ENCODE measurements around the gene COL5A1.

Gene COL5A1

DNA sequence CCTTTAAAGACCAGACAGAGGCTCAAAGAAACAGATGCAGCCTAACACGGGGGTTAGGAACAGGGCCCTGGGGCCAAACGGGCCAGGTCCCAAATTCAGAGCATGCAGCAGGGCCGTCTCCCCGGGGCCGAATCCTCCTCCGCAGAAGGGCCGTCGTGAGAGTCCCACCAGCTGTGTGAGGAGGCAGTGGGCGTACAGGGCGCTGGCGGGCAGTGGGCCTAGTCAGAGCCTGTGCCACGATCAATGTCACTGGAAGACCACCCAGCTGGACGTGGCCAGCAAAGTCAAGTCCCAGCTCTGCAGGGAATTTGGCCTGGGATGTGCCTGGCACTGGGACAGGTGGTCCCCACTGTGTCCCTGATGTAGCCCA lies 223.2 kb downstream of the COL5A1 start:
- no peak for DNase-seq

GRCh38 chr9:134867917-134868750 lies 226.5 kb downstream of the COL5A1 start:
- DNase-seq, result no peak

- no peak for DNase-seq
Measured at GRCh38 chr9:134868751-134869553, 227.3 kb downstream of the COL5A1 start.

DNA sequence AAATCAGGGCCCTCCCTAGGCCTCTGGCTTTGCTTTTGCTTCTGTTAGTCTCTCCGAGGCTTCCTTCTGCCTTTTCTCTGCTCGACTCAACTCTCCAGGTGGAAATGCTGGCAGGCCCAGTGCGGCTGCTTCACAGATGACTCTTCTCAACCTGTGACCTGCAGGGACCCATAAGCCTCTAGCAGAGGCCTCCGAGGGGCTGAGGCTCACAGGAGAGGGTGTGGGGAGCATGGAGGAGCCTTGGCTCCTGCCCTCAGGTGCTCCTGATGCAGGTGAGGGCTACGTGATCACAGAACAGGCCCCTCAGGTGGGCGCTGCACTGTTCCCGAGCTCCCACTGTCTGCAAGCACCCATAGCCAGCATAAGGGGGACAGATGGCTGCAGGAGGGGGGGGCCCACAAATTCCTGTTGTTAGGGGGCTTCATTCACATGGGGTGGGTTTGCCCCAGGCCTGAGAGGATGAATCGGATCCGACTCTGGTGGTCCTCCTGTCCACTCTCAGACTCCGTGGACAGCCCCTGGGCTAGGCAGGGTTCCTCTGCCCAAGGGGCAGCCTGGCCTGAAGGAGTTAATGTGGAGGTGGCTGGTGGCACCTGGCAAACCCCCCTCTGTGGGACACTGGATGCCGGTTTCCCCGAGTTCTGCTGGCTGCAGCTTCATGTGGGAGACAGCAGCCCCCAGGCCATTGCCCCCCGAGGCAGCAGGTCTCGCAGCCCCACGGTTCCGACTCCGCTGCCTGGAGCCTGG lies 228.1 kb downstream of the COL5A1 start:
- no peak for DNase-seq

- no peak for DNase-seq
Measured at GRCh38 chr9:134870301-134870694, 228.7 kb downstream of the COL5A1 start.

- no peak for DNase-seq
Measured at GRCh38 chr9:134870746-134871662, 229.4 kb downstream of the COL5A1 start.

- no peak for DNase-seq
Measured at GRCh38 chr9:134871697-134872340, 230.2 kb downstream of the COL5A1 start.

GRCh38 chr9:134872482-134873231 lies 231.1 kb downstream of the COL5A1 start:
- DNase-seq, result no peak

- no peak for DNase-seq
Measured at GRCh38 chr9:134875371-134875770, 233.8 kb downstream of the COL5A1 start.

DNA sequence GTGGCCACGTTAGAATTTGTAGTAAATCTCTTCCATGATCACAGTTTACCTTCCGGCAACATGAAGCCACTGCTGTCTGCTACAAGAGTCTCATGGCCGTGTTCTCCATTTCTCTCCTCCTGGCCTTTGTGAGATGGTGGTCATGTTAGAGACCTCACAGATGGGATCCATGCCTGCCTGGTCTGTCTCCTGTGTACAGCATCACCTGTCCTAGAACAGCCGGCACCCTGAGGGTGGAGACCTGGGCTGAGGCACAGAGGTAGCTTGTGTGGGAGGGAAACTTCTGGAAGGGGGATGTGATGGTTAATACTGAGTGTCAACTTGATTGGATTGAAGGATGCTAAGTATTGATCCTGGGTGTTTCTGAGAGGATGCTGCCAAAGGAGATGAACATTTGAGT lies 235.9 kb downstream of the COL5A1 start:
- no peak for DNase-seq

DNA sequence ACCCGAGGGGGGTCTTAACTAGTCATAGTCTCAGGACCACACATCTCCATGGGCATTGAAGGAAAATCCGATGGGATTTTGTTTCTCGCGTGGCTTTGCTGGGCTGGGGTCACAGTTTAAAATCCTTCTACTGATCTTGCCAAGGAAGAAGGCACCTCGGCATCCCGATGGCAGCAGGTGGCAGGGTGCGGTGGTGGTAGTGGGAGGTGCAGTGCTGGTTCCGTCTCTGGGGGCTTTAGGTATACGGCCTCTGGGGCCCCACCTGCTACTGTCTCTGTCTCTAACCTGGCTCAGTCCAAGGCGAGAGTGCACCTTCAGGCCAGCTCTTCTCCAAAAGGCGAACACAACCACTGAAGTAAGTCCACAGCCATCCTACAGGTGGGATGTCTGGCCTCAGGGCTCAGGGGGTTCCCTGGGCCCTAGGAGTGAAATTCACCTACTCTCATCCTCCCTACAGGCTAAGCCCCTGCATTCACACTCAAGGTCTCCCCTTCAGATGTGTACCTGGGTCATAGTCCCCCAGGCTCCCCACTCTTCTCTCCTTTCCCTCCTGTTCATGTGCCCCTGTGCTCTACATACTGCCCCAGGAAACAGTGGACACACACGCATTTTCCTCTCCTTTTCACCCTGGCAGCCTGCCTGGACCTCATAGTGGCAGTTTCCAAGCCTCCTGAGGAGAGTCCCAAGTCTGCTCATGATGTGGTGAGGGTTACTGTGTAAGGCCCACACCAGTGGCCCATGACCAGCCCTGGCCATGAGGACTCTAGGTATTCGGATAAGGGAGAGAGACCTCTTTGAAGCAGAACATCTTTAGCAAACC lies 238.3 kb downstream of the COL5A1 start:
- no peak for DNase-seq

DNA sequence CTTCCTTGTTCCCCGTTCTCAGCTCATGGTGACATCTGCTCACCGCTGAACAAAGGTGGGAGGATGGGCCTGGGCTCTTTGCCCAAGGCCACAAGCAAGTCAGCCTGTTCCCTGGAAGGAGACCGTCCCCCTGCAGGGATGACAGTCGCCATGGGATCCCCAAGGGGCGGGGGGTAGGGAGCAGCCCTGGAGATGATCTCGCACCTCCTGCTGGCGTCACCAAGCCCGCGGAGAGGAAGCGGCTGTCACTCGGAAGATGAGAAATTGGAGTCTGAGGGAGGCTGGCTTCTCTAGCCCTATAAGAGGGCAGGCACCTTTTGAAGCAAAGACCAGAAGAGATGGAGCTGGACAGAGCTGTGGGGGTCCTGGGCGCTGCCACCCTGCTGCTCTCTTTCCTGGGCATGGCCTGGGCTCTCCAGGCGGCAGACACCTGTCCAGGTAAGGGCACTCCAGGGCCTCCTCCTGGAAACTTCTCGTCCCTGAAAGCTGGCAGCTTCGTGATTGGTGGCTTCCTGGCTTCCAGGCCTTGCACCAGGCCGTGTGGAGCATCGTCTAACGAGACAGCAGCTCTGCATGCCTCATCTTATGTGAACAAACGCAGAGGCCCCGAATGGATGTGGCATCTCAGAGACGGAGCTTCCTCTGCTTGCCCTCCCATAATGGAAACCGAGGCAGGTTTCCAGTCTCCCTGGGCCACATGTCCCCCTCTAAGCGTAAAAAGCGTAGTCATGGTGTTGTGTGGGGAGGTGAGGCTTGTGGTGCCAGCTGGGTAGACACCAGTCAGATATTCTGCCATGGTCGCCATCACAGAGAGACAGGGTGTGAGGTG lies 239.1 kb downstream of the COL5A1 start, which contains the start of gene FCN2:
Gene FCN2 (plus strand): TSS at position 327 of the 829 bp plus-strand sequence. CDS start 12 bp downstream, at position 339.
- DNase-seq, result no peak

GRCh38 chr9:134881313-134881670 lies 239.7 kb downstream of the COL5A1 start:
- no peak for DNase-seq

DNA sequence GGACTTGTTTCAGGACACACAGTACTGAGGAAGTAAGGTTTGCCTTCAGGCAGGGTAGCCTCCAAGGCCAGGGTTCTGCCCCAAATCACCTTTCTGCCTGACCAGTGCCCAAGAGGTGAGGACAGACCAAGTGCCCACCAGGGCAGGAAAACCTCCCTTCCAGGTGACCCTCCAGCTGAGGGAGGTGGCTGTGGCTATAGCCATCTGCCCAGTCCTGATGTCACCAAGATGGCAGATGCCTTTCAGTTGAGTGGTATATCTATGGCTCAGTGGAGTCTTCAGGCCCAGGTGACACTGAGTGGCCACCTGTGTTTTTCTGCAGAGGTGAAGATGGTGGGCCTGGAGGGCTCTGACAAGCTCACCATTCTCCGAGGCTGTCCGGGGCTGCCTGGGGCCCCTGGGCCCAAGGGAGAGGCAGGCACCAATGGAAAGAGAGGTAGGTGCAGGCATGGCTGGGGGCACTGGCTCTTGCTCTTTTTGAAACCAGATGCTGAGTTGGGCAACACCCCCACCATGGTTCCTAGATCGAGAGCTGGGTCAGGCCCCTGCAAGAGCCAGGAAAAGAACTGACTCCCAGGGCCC lies 240.7 kb downstream of the COL5A1 start:
- DNase-seq, result no peak

- DNase-seq, result no peak
Measured at GRCh38 chr9:134883040-134883782, 241.6 kb downstream of the COL5A1 start.

- no peak for DNase-seq
Measured at GRCh38 chr9:134884492-134884891, 242.9 kb downstream of the COL5A1 start.

DNA sequence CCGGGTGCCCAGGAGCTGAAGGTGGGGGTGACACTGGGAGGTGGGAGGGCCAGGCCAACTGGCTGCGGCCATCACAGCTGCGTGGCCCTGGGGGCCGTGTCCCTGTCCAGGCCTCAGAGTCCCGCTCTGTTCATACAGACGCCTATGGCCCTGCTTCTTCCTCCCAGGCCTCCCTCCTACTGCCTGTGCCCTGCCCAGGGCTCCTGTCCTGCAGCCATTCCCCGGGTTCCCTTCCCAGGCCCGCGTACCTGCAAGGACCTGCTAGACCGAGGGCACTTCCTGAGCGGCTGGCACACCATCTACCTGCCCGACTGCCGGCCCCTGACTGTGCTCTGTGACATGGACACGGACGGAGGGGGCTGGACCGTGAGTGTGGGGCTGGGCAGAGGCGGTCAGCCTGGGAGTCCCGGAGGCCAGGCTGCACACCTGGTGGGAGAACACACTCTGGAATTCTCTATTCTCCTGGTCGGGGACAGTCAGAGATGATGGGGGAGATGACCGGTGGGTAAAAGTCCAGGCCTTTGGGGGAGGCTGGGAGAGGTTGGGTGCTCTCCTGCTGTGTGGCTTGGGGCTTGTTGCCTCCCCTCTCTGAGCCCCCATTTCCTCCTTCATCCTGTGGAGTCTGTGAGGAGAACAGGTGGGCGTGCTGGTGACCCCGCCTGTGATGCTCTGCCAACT lies 243.5 kb downstream of the COL5A1 start:
- no peak for DNase-seq

Measured in NK-92 treated with Interleukin-12 subunit alpha and Interleukin-12 subunit beta, amount 100 ng/mL, for 24 hours (cell line).